ENCODE data around the gene RPS21. TPM values are rescaled to one million over a fixed set of nuclear protein-coding genes. Genes with fewer than 3 reads are reported as not detected.

Gene RPS21
- total and polyA plus RNA-seq, 2 of the 13 experiments (the other 11 are each of a cell fraction or from before 2014, with no cell fraction given), result 2,647 to 11,063 TPM

GRCh38 chr20:62366370-62367135 lies 20.4 kb upstream of the RPS21 start (continued):
- TF ChIP-seq YEATS2 (CRISPR knock-in tag; IDR thresholded peaks at IDR 0.05; ENCODE audit: borderline replicate concordance) (peak; percentile 16; the same call in 1 of the 2 replicates), E2F1 (CRISPR knock-in tag; IDR thresholded peaks at IDR 0.05) (no peak; the same call in 1 of the 2 replicates), ZNF841 (CRISPR knock-in tag; IDR thresholded peaks at IDR 0.05; ENCODE audit: borderline replicate concordance) (no peak), ARNTL (CRISPR knock-in tag; IDR thresholded peaks at IDR 0.05) (peak; percentile 55), MYC (CRISPR knock-in tag; IDR thresholded peaks at IDR 0.05; ENCODE audit: borderline replicate concordance) (0 out of 2 replicates have a peak, but pooled peaks have one; percentile 60), ZNF441 (CRISPR knock-in tag; IDR thresholded peaks at IDR 0.05; ENCODE audit: borderline replicate concordance) (peak; percentile 65; the same call in 1 of the 2 replicates), ZGPAT (CRISPR knock-in tag; IDR thresholded peaks at IDR 0.05) (peak; percentile 69), ZSCAN22 (CRISPR knock-in tag; IDR thresholded peaks at IDR 0.05) (0 out of 2 replicates have a peak, but pooled peaks have one; percentile 39), CREB3 (CRISPR knock-in tag; IDR thresholded peaks at IDR 0.05) (peak; percentile 87), SALL2 (CRISPR knock-in tag; IDR thresholded peaks at IDR 0.05) (peak; percentile 33; the same call in 1 of the 2 replicates), ZNF574 (CRISPR knock-in tag; IDR thresholded peaks at IDR 0.05) (peak; percentile 58; the same call in 1 of the 2 replicates), KAT7 (CRISPR knock-in tag; IDR thresholded peaks at IDR 0.05; ENCODE audit: borderline replicate concordance) (no peak; the same call in 1 of the 2 replicates), ZNF790 (CRISPR knock-in tag; IDR thresholded peaks at IDR 0.05; ENCODE audit: borderline replicate concordance) (no peak), FLYWCH1 (CRISPR knock-in tag; IDR thresholded peaks at IDR 0.05) (no peak), ZNF329 (CRISPR knock-in tag; IDR thresholded peaks at IDR 0.05; ENCODE audit: low read depth) (0 out of 2 replicates have a peak, but pooled peaks have one; percentile 4), HIC2 (CRISPR knock-in tag; IDR thresholded peaks at IDR 0.05; ENCODE audit: low read depth) (peak; percentile 48; the same call in 1 of the 2 replicates), CENPT (CRISPR knock-in tag; IDR thresholded peaks at IDR 0.05; ENCODE audit: low read depth) (no peak), ZNF577 (CRISPR knock-in tag; IDR thresholded peaks at IDR 0.05; ENCODE audit: borderline replicate concordance, low read depth) (no peak), ADNP (CRISPR knock-in tag; IDR thresholded peaks at IDR 0.05) (no peak), MIER2 (CRISPR knock-in tag; IDR thresholded peaks at IDR 0.05) (0 out of 2 replicates have a peak, but pooled peaks have one; percentile 8), ZNF563 (CRISPR knock-in tag; IDR thresholded peaks at IDR 0.05) (peak; percentile 85; the same call in 1 of the 2 replicates)

Data from HepG2 (cell line).